GM12801 (cell line): ENCODE measurements around the gene GMDS.

Experiments
- TF ChIP-seq, protein P1 (sequence below): IDR thresholded peaks from one replicate; pipeline ENCODE4 v1.5.1; 2011; ENCODE audit warnings: control low read depth; ENCODE audit not compliant: insufficient read length; ENCODE audit errors: extremely low read depth

Gene GMDS

DNA sequence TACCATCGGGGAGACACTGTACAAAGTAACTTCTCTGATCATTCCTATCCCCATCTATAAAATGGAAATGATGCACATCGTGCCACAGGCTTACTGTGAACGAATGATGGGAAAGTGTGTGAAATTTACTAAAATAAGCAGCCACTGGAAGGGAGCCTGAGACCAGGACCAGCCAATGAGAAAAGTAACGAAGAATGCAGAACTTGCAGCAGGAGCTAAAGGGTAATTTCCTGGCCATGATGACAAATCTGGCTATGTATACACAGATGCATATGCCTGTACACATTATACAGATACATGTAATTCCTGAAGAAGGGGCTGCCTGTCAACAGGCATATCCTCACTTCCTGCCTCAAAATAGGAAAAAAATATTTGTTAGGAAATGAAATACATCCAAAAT, 47.4 kb downstream of the GMDS start:
- TF ChIP-seq, protein P1, sequence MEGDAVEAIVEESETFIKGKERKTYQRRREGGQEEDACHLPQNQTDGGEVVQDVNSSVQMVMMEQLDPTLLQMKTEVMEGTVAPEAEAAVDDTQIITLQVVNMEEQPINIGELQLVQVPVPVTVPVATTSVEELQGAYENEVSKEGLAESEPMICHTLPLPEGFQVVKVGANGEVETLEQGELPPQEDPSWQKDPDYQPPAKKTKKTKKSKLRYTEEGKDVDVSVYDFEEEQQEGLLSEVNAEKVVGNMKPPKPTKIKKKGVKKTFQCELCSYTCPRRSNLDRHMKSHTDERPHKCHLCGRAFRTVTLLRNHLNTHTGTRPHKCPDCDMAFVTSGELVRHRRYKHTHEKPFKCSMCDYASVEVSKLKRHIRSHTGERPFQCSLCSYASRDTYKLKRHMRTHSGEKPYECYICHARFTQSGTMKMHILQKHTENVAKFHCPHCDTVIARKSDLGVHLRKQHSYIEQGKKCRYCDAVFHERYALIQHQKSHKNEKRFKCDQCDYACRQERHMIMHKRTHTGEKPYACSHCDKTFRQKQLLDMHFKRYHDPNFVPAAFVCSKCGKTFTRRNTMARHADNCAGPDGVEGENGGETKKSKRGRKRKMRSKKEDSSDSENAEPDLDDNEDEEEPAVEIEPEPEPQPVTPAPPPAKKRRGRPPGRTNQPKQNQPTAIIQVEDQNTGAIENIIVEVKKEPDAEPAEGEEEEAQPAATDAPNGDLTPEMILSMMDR, result no peak

- TF ChIP-seq, protein P1, result no peak
Measured at GRCh38 chr6:2197177-2197671, 48.2 kb downstream of the GMDS start.

DNA sequence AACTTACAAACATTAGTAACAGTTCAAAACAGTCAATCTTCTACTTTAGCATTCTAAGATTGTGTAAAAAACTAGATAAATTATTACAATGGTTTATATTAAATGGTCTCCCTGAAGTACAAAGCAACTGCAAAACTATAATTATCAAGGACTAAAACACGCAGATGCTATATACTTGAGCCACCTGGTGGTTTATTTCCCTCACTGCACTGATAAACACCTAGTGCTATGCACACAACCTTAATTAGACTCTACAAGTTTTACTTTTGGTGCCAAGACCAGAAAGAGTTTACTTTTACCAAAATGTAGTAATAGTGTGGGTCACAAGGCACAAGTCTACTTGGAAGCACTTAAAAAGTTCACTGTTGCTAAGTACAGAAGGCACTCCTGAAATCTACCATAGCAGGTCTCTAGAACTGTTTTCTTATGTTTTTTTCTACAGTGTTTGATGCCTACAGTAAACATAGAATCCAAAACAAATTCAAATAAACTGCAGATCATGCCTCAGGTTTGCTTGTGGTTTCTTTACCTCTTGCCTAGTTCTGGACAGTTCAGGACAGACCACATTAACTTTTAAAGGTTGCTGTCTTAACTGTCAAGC, 49.2 kb downstream of the GMDS start:
- TF ChIP-seq, protein P1, result no peak

DNA sequence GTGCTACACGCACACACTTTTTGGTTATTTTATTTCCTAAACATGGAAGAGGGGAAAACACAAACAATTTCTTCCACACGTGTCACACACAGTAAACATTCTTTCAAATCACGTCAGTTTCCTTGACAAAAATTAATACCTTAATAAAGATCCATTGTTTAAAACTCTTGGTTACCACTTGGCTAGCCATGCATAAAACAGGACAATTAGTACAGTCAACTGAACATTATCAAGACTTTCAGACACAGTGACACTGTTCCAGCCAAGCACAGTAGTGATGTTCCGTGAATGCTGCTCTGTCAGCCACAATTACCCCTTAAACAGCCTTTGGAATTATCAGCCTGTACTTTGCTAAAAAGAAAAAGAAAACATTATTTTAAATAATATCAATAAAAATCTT, 50.8 kb downstream of the GMDS start:
- TF ChIP-seq, protein P1, result no peak

DNA sequence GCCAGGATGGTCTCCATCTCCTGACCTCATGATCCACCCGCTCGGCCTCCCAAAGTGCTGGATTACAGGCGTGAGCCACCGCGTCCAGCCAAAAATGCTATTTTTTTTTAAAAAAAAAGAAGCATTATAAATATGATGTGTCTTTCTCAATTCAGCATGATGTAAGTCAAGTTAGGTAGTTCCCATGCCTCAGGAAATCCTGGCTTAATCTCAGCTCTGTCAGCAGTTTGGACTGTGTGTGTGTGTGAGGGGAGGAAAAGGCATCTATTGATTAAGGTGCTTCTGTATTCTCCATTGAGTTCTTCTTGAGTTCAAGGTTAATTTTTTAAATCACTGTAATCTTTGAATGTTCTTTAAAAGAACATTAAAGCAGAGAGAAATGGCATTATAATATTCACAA, 51.5 kb downstream of the GMDS start:
- TF ChIP-seq, protein P1, result no peak

DNA sequence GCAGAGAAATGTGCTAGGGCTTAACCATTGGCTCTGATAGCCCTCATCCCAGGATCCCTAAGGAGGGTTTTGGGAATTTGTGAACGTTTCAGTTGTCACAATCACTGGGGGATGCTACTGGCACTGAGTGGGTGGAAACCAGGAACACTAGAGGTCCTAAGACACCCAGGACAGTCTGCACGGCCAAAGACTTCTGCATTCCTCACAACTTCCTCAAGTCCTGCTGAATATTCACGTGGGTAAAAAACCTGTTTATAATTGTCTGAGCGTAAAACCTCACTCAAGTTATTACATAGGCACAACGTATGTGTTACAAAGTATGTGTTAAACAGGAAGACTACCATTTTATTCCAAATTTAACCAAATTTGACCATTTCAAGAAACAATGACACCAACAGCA, 52.4 kb downstream of the GMDS start:
- TF ChIP-seq, protein P1, result no peak

DNA sequence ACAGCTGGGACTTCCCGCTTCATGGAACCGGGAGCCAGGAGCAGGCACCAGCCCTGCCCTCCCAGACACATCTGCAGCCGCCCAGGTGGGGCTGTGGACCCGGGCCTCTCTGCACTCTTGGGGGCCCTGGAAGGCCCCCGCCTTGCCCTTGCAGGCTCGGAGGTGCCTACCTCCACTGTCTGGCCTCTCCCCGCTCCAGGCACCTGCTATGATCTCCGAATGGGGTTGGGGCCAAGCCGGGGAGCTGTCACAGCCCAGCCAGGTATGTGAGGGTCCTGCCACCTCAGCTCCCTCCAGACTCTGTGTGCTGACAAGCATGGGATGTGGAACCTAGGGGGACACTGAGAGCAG, 54.0 kb downstream of the GMDS start:
- TF ChIP-seq, protein P1, result no peak
